GM12878 (cell line): Measurements from ENCODE around the gene MGMT. TPM values are rescaled to one million over a fixed set of nuclear protein-coding genes. Genes with fewer than 3 reads are reported as not detected.

Source experiments
- ATAC-seq: fragments of 200-7000 bp; cut with Tn5 transposase; 3 replicates; pipeline ENCODE4 v1.9.1; 2020; ENCODE audit warnings: mild to moderate bottlenecking, moderate library complexity
- BruUV-seq: library from RNA; stranded (reverse); fragments of 400-500 nt; replicated peaks from 2 replicates; lab custom pipeline; 2021; lab: Mats Ljungman, UMichigan
- CTCF ChIA-PET: fragments of 300-600 bp; sonication (Branson Sonifier 250); formaldehyde crosslinking; extraction: SDS; loops from one replicate; lab custom pipeline; 2021; ENCODE audit warnings: inconsistent platforms; lab: Yijun Ruan, JAX
- POLR2A ChIA-PET: fragments of 350-600 bp; formaldehyde crosslinking; extraction: SDS; loops from one replicate; lab custom pipeline; 2021; ENCODE audit warnings: inconsistent platforms; lab: Charles Lee
- RAD21 ChIA-PET: fragments of 300-600 bp; sonication (Branson Sonifier 250); formaldehyde crosslinking; loops from one replicate; lab custom pipeline; 2023; ENCODE audit warnings: antibody characterized with exemption; ENCODE audit not compliant: unreplicated experiment; lab: Charles Lee
- SMC1A ChIA-PET: fragments of 300-600 bp; sonication (Branson Sonifier 250); formaldehyde crosslinking; loops from one replicate; lab custom pipeline; 2023; ENCODE audit not compliant: unreplicated experiment, uncharacterized antibody; lab: Charles Lee
- DNase-seq: peaks from one replicate; pipeline ENCODE4 v3.0.0-alpha.2; 2011; ENCODE audit warnings: low read depth, low spot score
- FAIRE-seq: peaks from 3 replicates; lab custom pipeline; 2011; peaks lifted over from hg19 to GRCh38; lab: Jason Lieb, UNC
- H2AFZ ChIP-seq: 2 replicates; pipeline ENCODE4 v1.6.0; 2011; ENCODE audit warnings: low read depth, low read length, control low read depth; ENCODE audit not compliant: control insufficient read depth
- H3K27ac ChIP-seq: 2 replicates; pipeline ENCODE4 v1.5.1; 2011; ENCODE audit warnings: control low read depth; ENCODE audit not compliant: control insufficient read depth, insufficient read depth
- H3K27me3 ChIP-seq, 2 experiments: replicated peaks in 1 of 2; 2 replicates each; pipeline versions ENCODE4 v1.6.0 to v1.6.1; 2011; ENCODE audit warnings: low read length in 1 of 2; ENCODE audit not compliant: control insufficient read depth in 2 of 2, insufficient read depth in 2 of 2
- H3K36me3 ChIP-seq, 2 experiments: 2 replicates each; pipeline ENCODE4 v1.5.1; 2011; ENCODE audit warnings: low read length in 1 of 2; ENCODE audit not compliant: control insufficient read depth in 2 of 2, insufficient read depth in 2 of 2
- H3K4me1 ChIP-seq: 2 replicates; pipeline ENCODE4 v1.6.1; 2011; ENCODE audit warnings: mild to moderate bottlenecking, low read length, moderate library complexity, mixed read lengths; ENCODE audit not compliant: control insufficient read depth, insufficient read depth
- H3K4me2 ChIP-seq: 2 replicates; pipeline ENCODE4 v1.6.0; 2011; ENCODE audit warnings: control low read depth; ENCODE audit not compliant: control insufficient read depth, insufficient read depth
- H3K4me3 ChIP-seq: fragments of 200-600 bp; sonication (generic); 2 replicates; pipeline ENCODE4 v1.5.1; 2016
- H3K79me2 ChIP-seq: 2 replicates; pipeline ENCODE4 v1.6.0; 2011; ENCODE audit warnings: low read length; ENCODE audit not compliant: control insufficient read depth, insufficient read depth
- H3K9ac ChIP-seq: 2 replicates; pipeline ENCODE4 v1.8.0; 2011; ENCODE audit warnings: low read length, control low read depth, mixed read lengths; ENCODE audit not compliant: control insufficient read depth, insufficient read depth
- H3K9me3 ChIP-seq: replicated peaks from 3 replicates; pipeline ENCODE4 v1.5.1; 2011; ENCODE audit warnings: mild to moderate bottlenecking, low read length; ENCODE audit not compliant: control insufficient read depth, insufficient read depth
- H4K20me1 ChIP-seq: 2 replicates; pipeline ENCODE4 v1.6.0; 2011; ENCODE audit not compliant: control insufficient read depth, insufficient read depth
- EGR1 ChIP-seq, 2 experiments: IDR thresholded peaks; 1 replicate in 1 of 2; 2 replicates in 1 of 2; pipeline ENCODE4 v1.6.1; 2011 to 2012; ENCODE audit warnings: low read depth in 2 of 2, low read length in 2 of 2, borderline replicate concordance in 1 of 2, mild to moderate bottlenecking in 1 of 2, moderate library complexity in 1 of 2
- WGBS: methylation state at CpG from one replicate; pipeline ENCODE4 v1.1.6; 2016; ENCODE audit warnings: low lambda C conversion rate; ENCODE audit not compliant: insufficient replicate concordance, insufficient coverage; ENCODE audit errors: missing lambda C conversion rate; 5-methylcytosine and 5-hydroxymethylcytosine counted together
- in situ Hi-C: fragments of 300-500 bp; cut with MboI; formaldehyde crosslinking; loops from 9 replicates; pipeline ENCODE4 v1.14.3; 2018; ENCODE audit warnings: mixed read lengths
- intact Hi-C: fragments of 100-400 bp; cut with micrococcal nuclease; formaldehyde crosslinking; loops from one replicate; pipeline ENCODE4 v1.14.2; 2022; ENCODE audit not compliant: unreplicated experiment
- polyA plus RNA-seq, 11 experiments: library from polyadenylated mRNA; depleted of rRNA in 4 of 11; unstranded in 6 of 11; stranded (reverse) in 5 of 11; fragments of >200 nt; fragmentation: Nextera tagmentation in 4 of 11; fragmentation: Illumina TruSeq in 1 of 11; extraction: Ambion mirVana in 4 of 11; extraction: Trizol in 1 of 11; gene quantifications; 1 replicate in 1 of 11; 2 replicates in 10 of 11; pipeline versions ENCODE4 v1.2.1 to v1.2.3, GENCODE V29; 2011 to 2016; ENCODE audit warnings: inconsistent platforms in 2 of 11, missing spikeins in 2 of 11, low read depth in 1 of 11
- total RNA-seq, 4 experiments: library from RNA; depleted of rRNA in 3 of 4; stranded (reverse); fragments of >200 nt in 3 of 4; fragmentation: Illumina TruSeq in 1 of 4; extraction: Trizol in 1 of 4; gene quantifications; 2 replicates each; pipeline versions ENCODE4 v1.2.1 to v1.2.3, GENCODE V29; 2013 to 2021
- TF ChIP-seq, protein P1 (sequence below): fragments of 450-650 bp; IDR thresholded peaks from 2 replicates; pipeline ENCODE4 v1.6.1; 2016; ENCODE audit warnings: mild to moderate bottlenecking, moderate library complexity, borderline replicate concordance

Gene MGMT
- total and polyA plus RNA-seq, 10 of the 15 experiments (the other 5 are each of a cell fraction or from before 2014, with no cell fraction given): 0.16 to 24.2 (median 13.3) TPM

DNA sequence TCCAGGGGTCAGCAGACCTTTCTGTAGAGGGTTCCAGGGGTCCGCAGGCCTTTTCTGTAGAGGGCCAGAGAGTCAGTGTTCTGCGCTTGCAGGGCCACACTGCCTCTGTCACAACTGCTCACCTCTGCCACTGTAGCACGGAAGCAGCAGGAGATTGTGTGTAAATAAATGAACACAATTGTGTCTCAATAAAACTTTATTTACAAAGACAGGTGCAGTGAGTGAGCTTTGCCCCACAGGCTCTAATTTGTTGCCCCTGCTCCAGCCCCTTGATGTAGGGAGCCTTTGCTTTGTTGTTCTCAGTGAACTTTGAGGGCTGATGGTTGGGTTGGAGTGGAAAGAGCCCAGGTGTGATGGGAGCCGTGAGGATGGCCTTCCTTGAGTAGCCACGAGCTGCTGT lies 67.8 kb downstream of the MGMT start:
- Histone ChIP-seq H3K36me3 (peaks cover 0 to 4% of the 10 kb centered on the region in 2 experiments; a peak in 1 of 4 replicates), H3K4me3 (no peak overlapping the region), H3K27ac (no peak overlapping the region), H3K79me2 (no peaks in the 10 kb centered on the region), H2AFZ (no peak overlapping the region)
- FAIRE-seq (no peak), DNase-seq (no peak)
- no TSS peak for BruUV-seq
- RAD21 ChIA-PET: no interaction called here
- 97% methylated on average over 5 of the region's 5 CpGs for WGBS
- in situ Hi-C loops: no loop called here
- POLR2A ChIA-PET: no interaction called here
- SMC1A ChIA-PET: no interaction called here
- no peak for TF ChIP-seq EGR1 (IDR thresholded peaks at IDR 0.05; ENCODE audit: borderline replicate concordance in 1 of 2, low read depth in 2 of 2, low read length in 2 of 2)
- TF ChIP-seq, protein P1, sequence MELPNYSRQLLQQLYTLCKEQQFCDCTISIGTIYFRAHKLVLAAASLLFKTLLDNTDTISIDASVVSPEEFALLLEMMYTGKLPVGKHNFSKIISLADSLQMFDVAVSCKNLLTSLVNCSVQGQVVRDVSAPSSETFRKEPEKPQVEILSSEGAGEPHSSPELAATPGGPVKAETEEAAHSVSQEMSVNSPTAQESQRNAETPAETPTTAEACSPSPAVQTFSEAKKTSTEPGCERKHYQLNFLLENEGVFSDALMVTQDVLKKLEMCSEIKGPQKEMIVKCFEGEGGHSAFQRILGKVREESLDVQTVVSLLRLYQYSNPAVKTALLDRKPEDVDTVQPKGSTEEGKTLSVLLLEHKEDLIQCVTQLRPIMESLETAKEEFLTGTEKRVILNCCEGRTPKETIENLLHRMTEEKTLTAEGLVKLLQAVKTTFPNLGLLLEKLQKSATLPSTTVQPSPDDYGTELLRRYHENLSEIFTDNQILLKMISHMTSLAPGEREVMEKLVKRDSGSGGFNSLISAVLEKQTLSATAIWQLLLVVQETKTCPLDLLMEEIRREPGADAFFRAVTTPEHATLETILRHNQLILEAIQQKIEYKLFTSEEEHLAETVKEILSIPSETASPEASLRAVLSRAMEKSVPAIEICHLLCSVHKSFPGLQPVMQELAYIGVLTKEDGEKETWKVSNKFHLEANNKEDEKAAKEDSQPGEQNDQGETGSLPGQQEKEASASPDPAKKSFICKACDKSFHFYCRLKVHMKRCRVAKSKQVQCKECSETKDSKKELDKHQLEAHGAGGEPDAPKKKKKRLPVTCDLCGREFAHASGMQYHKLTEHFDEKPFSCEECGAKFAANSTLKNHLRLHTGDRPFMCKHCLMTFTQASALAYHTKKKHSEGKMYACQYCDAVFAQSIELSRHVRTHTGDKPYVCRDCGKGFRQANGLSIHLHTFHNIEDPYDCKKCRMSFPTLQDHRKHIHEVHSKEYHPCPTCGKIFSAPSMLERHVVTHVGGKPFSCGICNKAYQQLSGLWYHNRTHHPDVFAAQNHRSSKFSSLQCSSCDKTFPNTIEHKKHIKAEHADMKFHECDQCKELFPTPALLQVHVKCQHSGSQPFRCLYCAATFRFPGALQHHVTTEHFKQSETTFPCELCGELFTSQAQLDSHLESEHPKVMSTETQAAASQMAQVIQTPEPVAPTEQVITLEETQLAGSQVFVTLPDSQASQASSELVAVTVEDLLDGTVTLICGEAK: peak; percentile 54; the same call in 1 of the 2 replicates
- TF ChIP-seq, all 136 proteins: peak for 1
- no peak overlapping the region for H3K4me2 ChIP-seq
- no peak overlapping the region for H3K9ac ChIP-seq
- no peaks in the 10 kb centered on the region for H3K9me3 ChIP-seq
- no peaks in the 10 kb centered on the region for H3K27me3 ChIP-seq
- no peak for ATAC-seq
- CTCF ChIA-PET: no interaction called here
- no peaks in the 10 kb centered on the region for H4K20me1 ChIP-seq
- H3K4me1 ChIP-seq: peaks cover 5% of the 10 kb centered on the region; the same call in 1 of the 2 replicates
- intact Hi-C loops: no loop called here
